GM18909 (cell line): ENCODE data around the gene ZNF765.
"Not testable (repeated sequence)": the region's sequence is repeated elsewhere in the genome, so short reads cannot be mapped to it uniquely, and the experiment has no call there.

Experiments
- ATAC-seq: cut with Tn5 transposase; IDR thresholded peaks from one replicate; pipeline ENCODE4 v1.9.1; 2021; ENCODE audit warnings: mild to moderate bottlenecking; ENCODE audit not compliant: unreplicated experiment, poor library complexity

Gene ZNF765

DNA sequence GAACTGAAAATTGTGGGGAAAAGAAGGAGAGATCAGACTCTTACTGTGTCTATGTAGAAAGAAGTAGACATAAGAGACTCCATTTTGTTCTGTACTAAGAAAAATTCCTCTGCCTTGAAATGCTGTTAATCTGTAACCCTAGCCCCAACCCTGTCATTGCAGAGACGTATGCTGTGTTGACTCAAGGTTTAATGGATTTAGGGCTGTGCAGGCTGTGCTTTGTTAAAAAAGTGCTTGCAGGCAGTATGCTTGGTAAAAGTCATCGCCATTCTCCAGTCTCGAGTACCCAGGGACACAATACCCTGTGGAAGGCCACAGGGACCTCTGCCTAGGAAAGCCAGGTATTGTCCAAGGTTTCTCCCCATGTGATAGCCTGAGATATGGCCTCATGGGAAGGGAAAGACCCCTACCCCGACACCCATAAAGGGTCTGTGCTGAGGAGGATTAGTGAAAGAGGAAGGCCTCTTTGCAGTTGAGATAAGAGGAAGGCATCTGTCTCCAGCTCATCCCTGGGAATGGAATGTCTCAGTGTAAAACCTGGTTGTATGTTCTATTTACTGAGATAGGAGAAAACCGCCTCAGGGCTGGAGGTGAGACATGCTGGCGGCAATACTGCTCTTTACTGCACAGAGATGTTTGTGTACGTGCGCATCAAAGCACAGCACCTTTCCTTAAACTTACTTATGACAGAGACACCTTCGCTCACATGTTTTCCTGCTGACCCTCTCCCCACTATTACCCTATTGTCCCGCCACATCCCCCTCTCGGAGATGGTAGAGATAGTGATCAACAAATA is 25.8 kb downstream of the ZNF765 start:
- not testable (repeated sequence) for ATAC-seq

DNA sequence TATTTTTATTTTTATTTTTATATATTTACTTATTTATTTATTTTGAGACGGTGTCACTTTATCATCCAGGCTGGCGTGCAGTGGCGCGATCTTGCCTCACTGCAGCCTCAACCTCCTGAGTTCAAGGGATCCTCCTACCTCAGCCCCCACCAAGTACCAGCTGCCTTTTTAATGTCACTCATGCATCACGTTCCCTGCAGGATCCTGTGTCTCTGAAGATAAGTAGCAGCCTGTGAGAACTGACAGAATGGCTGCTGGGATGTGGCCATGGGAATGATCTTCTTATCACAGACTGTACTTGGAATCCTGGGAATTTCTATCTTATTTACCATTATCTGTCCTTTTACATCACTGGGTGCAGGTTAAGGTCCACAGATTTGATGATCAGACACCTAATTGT is 27.6 kb downstream of the ZNF765 start:
- ATAC-seq, result no peak

DNA sequence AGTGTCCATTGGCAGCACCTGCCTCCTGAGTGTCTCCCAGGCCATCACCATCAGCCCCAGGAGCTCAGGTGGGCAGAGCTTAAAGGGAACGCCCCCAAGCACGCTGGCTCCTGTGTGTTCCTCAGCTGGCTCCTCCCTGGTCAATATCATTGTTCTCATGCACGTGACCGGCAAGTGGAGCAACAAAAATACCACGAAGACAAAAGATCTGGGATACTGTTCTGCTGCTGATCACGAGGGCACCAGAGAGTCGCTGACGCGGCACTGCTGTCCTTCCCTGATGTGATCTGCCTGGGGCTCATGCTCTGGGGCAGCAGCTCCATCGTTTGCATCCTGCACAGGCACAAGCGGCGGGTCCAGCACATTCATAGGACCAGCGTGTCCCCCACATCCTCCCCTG is 28.1 kb downstream of the ZNF765 start:
- ATAC-seq, result not testable (repeated sequence)

DNA sequence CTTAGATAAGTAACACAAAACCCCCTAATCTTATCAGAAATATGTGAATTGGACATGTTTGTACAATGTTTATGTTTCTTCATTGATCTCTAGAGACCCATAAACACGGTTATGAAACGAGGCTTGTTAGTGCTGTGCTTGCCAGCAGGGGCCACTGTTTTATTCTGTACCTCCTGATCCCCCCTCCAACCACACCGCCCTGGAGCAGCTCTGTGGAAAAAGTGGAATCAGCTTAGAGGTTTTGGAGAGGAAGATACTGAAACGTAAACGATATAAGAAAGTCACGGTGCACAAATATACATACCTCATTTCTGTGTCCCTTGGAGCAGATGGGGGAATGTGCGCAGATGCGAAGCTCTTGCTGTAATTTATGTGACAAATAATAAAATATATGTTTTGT is 28.7 kb downstream of the ZNF765 start:
- not testable (repeated sequence) for ATAC-seq

DNA sequence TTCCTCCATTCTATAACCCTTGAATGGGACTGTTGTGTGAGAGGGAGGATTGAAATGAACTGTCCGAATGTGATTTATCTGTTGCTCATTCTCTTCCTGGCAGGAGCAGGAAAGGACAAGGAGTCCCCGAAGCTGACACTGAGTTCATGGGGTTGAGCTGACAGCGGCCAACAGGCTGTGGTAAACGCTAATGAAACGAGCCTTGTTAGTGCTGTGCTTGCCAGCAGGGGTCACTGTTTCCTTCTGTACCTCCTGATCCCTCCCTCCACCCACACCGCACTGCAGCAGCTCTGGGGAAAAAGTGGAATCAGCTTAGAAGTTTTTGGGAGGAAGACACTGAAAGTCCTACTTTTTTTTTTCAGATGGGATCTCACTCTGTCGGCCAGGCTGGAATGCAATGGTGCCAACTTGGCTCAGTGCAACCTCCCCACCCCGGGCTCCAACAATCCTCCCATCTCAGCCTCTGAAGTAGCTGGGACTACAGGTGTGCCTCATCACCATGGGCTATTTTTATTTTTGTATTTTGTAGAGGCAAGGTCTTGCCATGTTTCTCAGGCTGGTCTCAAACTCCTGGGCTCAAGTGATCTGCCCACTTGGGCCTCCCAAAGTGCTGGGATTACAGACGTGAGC is 30.1 kb downstream of the ZNF765 start:
- ATAC-seq, result no peak

DNA sequence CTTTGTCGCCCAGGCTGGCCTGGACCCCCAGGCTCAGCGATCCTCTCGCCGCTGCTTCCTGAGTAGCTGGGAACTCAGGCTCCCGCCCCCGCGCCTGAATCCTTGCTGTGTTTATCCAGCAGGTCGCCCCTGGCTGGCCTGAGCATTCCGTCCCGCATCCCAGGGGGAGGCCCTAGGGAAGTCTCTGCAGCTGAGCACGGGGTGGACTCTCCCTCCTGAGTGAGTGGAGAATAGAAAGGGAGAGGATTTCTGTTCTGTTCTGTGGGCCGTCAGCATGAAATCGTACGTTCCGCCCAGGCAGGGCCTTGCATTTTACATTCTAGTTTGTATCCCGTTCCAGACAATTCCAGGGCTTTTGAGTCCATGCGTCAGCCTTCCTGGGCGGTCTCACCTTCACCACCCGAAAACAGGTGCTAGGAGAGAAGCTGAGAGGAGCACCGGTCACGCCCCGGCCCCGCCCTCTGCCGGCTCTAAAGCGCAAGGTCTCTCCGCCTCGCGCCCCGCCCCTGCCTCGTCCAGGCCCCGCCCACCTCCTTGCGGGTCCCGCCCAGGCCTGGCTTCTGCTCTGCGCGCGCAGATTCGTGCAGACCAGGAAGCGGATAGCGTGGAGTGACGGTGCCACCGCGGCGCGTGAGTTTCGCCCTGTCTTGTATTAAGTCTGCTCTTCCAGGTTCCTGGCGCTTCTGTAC is 36.6 kb downstream of the ZNF765 start, which contains the start of gene ZNF761:
Gene ZNF761, plus strand, starts transcription at position 586 of the 689 bp plus-strand sequence. CDS start 15,285 bp downstream, outside the sequence.
- peak; percentile 94 for ATAC-seq

DNA sequence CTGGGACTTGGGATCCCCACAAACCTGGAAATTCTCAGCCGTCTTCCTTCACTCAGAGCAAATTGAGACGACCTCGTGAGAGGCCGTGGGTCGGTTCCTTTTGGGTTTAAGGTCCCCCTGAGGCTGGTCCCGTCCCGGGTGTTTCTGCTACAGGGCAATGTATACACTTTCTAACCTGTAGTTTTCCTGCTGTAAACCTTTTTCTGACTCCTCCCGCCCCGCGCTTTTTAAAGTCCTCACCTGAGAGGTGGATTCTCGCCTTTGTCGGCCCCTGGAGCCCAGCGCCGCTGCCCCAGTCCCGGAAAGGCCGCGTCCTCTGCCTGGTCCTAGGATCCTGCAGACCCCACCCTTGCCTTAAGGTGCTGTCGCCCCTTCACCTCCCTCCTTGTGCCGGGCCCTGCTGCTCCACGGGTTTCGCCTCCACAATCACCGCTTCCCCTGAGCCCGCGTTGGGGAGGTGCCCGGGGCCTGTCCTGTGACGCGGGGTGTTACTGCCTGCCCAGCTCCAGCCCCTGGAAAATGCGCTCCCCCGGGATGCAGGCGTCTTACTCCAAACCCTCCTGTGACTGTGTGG is 37.2 kb downstream of the ZNF765 start:
- ATAC-seq, result peak; percentile 28

DNA sequence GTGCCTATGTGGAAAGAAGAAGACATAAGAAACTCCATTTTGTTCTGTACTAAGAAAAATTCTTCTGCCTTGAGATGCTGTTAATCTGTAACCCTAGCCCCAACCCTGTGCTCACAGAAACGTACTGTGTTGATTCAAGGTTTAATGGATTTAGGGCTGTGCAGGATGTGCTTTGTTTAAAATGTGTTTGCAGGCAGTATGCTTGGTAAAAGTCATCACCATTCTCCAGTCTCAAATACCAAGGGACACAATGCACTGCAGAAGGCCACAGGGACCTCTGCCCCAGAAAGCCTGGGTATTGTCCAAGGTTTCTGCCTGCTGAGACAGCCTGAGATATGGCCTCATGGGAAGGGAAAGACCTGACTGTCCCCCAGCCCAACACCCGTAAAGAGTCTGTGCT is 48.9 kb downstream of the ZNF765 start:
- ATAC-seq, result not testable (repeated sequence)

DNA sequence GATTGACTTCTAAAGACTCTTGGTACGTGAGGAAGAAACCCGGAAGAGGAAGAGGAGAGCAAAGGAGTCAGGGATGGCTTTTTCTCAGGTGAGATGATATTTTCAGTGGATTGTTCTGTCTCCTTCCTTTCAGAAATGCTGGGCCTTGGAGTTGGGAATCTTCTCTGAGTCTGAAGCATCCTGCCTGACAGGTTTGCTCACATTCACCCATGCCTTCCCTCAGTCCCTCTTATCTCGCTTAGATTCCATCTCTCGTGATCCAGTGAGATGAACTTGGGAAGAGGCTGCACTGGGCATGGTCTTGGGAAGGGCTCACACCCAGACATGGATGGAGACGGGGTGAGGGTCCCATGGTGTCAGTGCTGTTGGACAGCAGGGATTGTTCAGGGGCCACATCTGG is 52.2 kb downstream of the ZNF765 start:
- not testable (repeated sequence) for ATAC-seq

DNA sequence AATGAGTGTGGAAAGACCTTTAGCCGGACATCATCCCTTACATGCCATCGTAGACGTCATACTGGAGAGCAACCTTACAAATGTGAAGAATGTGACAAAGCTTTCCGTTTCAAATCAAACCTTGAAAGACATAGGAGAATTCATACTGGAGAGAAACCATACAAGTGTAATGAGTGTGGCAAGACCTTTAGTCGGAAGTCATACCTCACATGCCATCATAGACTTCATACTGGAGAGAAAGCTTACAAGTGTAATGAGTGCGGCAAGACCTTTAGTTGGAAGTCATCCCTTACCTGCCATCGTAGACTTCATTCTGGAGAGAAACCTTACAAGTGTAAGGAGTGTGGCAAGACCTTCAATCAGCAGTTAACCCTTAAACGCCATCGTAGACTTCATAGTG is 60.9 kb downstream of the ZNF765 start:
- no peak for ATAC-seq

DNA sequence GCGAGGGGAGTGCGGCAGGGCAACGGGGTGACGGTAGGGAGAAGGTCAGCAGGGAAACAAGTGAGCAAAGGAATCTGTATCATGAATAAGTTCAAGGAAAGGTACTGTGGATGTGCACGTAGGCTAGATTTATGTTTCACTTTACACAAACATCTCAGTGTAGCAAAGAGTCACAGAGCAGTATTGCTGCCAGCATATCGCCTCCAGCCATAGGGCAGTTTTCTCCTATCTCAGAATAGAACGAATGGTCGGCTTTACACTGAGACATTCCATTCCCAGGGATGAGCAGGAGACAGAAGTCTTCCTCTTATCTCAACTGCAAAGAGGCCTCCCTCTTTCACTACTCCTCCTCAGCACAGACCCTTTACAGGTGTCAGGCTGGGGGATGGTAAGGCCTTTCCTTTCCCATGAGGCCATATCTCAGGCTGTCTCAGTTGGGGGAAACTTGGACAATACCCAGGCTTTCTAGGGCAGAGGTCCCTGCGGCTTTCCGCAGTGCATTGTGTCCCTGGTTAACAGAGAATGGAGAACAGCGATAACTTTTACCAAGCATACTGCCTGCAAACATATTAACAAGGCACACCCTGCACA is 65.3 kb downstream of the ZNF765 start:
- ATAC-seq, result not testable (repeated sequence)

DNA sequence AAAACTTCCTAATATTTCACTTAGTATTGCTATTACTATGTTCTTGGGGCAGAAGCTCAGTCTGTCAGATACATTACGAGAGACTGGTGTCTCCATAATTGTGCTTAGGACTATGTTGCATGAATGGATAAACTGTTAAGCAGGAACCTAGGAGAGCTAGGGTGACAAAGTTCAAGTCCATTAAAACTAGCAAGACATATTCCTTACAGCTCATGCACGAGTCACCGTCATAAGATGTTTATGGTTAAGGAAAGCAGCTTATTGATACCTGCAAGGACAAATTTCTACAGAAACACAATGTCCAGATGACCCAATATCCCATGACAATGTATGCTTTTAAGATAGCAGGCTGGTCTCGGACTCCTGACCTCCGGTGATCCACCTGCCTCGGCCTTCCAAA is 66.9 kb downstream of the ZNF765 start:
- no peak for ATAC-seq

DNA sequence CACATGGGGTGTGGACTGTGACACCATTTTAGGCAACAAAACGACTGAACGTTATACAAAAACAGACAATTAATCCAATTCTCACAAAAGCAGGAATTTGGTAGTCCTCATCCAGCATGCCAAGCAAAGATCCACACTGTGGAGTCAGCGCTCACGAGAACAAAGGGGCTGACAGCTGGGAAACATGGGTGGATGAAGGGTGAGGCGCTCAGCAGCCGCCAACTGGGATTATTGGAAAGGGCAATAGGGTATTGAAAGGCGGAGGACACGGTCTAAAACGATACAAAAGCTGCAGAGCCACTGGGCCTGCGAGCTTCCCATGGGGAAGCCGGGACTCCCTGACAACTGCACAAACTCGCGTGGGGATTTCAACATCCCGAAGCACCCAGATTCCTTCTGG is 67.9 kb downstream of the ZNF765 start:
- no peak for ATAC-seq

DNA sequence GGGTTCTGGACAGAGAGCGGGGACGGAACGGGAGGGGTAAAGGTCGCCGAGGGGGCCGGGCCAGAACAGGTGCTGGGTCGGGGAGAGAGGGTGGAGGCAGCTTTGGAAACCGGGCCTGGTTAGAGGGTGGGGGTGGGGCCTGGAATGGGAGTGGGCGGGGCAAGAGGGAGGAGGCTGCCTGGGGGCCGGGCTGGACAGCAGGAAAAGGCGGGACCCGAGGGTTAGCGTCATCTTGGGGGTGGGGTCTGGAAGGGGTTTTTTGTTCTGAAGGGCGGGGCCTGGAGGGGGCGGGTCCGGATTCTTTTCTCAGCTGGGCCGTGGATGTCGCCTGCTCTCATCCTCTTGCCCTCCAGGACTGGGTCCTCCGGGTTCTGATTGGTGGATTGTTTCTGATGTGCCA is 68.3 kb downstream of the ZNF765 start:
- no peak for ATAC-seq

DNA sequence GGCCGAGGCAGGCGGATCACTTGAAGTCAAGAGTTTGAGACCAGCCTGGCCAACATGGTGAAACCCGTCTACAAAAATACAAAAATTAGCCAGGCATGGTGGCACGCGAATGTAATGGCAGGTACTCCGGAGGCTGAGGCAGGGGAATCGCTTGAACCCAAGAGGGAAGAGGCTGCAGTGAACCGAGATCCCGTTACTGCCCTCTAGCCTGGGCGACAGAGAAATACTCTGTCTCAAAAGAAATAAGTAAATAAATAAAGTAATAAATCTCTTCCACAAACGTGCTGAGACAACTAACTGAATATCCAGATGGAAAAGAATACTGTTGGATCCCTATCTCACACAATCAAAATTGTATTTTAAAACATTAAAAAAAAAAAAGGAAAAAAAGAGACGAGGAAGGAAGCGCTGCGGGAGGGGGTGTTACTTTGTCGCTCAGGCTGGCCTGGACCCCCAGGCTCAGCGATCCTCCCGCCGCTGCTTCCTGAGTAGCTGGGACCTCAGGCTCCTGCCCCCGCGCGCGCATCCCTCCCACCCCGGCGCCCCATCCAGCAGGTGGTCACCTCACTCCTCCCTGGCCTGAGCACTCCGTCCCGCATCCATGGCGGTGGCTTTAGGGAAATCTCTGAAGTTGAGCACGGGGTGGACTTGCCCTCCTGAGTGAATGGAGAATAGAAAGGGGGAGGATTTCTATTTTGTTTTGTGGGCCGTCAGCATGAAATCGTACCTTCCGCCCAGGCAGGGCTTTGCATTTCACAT is 72.0 kb downstream of the ZNF765 start:
- peak; percentile 16 for ATAC-seq

DNA sequence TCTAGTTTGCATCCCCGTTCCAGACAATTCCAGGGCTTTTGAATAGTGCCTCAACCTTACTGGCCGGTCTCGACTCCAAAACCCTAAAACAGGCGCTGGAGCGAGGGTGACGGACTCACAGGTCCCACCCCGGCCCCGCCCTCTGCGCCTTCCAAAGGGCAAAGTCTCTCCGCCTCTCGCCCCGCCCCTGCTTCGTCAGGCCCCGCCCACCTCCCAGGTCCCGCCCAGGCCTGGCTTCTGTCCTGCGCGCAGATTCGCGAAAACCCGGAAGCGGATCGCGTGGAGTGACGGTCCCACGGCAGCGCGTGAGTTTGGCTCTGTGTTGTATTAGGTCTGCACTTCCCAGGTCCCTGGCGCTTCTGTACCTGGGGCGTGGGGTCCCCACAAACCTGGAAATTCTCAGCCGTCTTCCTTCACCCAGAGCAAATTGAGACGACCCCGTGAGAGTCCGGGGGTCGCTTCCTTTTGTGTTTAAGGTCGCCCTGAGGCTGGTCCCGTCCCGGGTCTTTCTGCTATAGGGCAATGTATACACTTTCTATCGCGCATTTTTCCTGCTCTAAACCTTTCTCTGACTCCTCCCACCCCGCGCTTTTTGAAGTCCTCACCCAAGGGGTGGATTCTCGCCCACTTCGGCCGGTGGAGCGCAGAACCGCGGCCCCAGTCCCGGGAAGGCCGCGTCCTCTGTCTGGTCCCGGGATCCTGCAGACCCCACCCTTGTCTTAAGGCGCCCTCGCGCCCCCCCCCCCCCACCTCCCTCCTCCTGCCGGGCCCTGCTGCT is 72.7 kb downstream of the ZNF765 start, which contains the start of gene ZNF813:
Gene ZNF813, plus strand, starts transcription at position 249 of the 778 bp plus-strand sequence. CDS start 16,090 bp downstream, outside the sequence.
- ATAC-seq, result peak; percentile 86

DNA sequence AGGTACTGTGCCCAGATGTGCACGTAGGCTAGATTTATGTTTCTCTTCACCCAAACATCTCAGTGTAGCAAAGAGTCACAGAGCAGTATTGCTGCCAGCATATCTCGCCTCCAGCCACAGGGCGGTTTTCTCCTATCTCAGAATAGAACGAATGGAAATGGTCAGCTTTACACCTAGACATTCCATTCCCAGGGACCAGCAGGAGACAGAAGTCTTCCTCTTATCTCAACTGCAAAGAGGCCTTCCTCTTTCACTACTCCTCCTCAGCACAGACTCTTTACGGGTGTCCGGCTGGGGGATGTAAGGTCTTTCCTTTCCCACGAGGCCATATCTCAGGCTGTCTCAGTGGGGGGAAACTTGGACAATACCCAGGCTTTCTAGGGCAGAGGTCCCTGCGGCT is 73.7 kb downstream of the ZNF765 start:
- not testable (repeated sequence) for ATAC-seq

DNA sequence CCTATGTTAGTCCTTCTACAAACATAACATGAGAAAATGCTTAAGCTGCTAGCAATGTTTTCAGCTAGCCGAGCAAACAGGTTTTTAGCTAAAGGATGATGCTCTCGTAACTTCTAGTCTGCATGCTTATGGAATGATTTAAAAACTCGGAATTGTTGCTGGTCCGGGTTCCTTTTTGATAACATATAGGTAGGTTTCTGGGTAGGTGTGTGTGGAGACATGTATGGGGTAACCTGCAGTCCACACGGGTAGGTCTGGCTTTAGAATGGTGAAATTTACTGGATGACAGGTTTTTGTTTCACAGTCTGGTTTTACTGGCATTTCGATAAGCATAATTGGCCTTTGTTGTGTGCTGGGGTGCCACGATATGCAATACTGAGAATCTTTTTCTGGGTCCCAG is 77.0 kb downstream of the ZNF765 start:
- no peak for ATAC-seq

DNA sequence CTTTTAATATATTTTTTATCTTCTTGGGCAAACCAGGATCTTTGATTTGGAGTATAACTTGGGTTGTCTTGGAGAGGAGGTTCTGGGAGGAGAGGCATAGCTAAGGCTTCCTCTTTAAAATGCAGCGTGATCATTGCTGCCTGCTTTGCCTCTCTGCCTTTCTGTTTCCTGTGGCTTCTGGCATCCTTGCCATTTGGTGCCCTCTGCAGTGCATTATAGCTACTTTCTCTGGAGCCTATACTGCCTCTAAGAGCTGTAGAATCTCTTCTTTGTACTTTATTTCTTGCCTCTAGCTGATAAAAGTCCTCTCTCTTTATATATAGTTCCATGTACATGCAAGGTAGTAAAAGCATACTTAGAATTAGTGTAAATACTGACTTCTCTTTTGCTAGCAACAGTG is 79.9 kb downstream of the ZNF765 start:
- ATAC-seq, result not testable (repeated sequence)
